GM10248 (cell line): ENCODE measurements around the gene COL6A3.

Source experiments
- CTCF ChIA-PET: fragments of 300-600 bp; sonication (Branson Sonifier 250); formaldehyde crosslinking; extraction: SDS; loops from one replicate; lab custom pipeline; 2021; ENCODE audit warnings: antibody characterized with exemption; lab: Yijun Ruan, JAX
- POLR2A ChIA-PET: fragments of 350-650 bp; sonication (Branson Sonifier 250); formaldehyde crosslinking; extraction: SDS; loops from one replicate; lab custom pipeline; 2020; ENCODE audit warnings: antibody characterized with exemption; lab: Yijun Ruan, JAX
- DNase-seq: peaks from one replicate; pipeline ENCODE4 v3.0.0; 2012; ENCODE audit errors: extremely low spot score
- CTCF ChIP-seq: IDR thresholded peaks from 2 replicates; pipeline ENCODE4 v1.5.1; 2012; ENCODE audit warnings: mild to moderate bottlenecking, low read depth; ENCODE audit errors: extremely low read depth, missing control alignments, control extremely low read depth

Gene COL6A3

GRCh38 chr2:237309416-237309815 lies 104.5 kb downstream of the COL6A3 start:
- DNase-seq = no peak
- POLR2A ChIA-PET = no interaction called here
- CTCF ChIA-PET = interaction anchor here (1.1 kb wide), 1 partner anchor 20 kb away, joined by 3 read pairs; no protein-coding TSS in a partner anchor
- TF ChIP-seq CTCF = no peak

- ChIA-PET CTCF (no interaction called here), POLR2A (no interaction called here)
- TF ChIP-seq CTCF = no peak
- DNase-seq = no peak
These were observed 105.0 kb downstream of the COL6A3 start for GRCh38 chr2:237309011-237309410.

DNA sequence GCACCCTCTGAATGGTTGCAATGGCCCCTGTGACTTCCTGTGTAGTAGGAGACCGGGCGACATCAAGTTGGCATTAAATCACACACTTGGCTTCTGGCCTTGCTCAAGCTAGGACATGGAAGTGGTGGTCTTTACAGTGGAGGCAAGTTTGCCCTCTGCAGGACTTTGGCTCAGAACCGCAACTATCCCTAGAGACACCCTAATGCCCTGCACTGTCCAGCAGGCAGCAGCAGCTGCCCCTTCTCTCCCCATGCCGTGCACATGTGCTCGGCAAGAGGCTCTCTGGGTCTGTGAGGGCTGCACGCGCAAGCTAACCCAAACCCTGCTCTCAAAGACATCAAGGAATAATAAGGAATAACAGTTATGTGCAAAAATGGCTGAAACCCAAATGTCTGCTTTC lies 106.5 kb downstream of the COL6A3 start:
- no peak for TF ChIP-seq CTCF
- CTCF ChIA-PET = no interaction called here
- DNase-seq = no peak
- POLR2A ChIA-PET = no interaction called here

DNA sequence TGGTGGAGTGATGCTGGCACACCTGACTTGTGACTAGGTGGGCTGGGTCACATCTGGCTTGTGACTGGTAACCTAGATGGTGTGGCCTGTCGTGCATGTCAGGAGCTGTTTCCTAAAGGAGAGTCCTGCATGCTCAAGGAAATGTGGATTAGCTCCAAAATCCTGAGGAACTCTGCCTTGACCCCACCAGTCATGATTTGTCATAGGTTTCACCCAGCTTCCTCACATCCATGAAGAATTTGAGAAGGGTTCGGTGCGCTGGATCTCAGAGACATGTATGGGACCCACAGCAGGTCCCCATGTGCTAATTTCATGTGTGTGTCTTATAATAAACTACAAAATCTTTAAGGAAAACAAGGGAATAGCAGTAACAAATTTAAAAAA lies 107.2 kb downstream of the COL6A3 start:
- no peak for TF ChIP-seq CTCF
- POLR2A ChIA-PET = no interaction called here
- CTCF ChIA-PET = interaction anchor here (1.2 kb wide), 1 partner anchor 12 kb away, joined by 3 read pairs; no protein-coding TSS in a partner anchor
- DNase-seq = no peak

- CTCF ChIA-PET = interaction anchor here (1.2 kb wide), 1 partner anchor 11 kb away, joined by 3 read pairs; no protein-coding TSS in a partner anchor
These were observed 107.7 kb downstream of the COL6A3 start for GRCh38 chr2:237306083-237306786.

GRCh38 chr2:237305579-237305978 lies 108.4 kb downstream of the COL6A3 start:
- CTCF ChIA-PET = no interaction called here

More at GRCh38 chr2:237306083-237306786, 107.7 kb downstream of the COL6A3 start:
- TF ChIP-seq CTCF = no peak
- no peak for DNase-seq
- POLR2A ChIA-PET = no interaction called here

More at GRCh38 chr2:237305579-237305978, 108.4 kb downstream of the COL6A3 start:
- POLR2A ChIA-PET = no interaction called here
- TF ChIP-seq CTCF = no peak
- DNase-seq = no peak
